ENCODE data around the gene BDNF.

DNA sequence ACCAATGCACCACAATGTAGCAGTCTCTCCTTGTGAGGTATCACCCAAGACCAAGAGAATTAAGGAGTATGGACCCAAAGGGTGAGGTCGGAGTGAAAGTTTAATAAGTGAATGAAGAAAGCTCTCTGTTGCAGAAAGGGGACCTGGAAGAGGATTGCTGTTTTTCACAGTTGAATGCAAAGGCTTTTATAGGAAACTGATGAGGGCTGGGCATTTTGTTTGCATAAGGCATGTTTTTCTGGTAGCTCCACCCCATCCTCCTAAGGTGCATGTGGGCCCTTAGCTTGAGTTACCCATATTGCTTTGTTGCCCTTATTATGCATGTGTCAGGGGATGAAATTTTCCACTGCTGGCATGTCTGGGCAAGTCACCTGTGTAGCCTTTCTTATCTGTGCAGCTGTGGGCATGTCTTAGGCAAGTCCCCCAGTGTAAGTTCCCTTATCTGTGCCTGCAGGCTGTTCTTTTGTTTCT is 64.7 kb downstream of the BDNF start:
- TF ChIP-seq GATA2 (IDR thresholded peaks at IDR 0.05; ENCODE audit: low read depth, low read length), result no peak
- TF ChIP-seq GATA3 (IDR thresholded peaks at IDR 0.05; ENCODE audit: low read depth, low read length), result no peak

Measured in SH-SY5Y (cell line).